NCI-H526 treated with DMSO at 0.1 percent for 48 hours (cell line): Measurements from ENCODE around the gene CDH4.

ENCODE experiments used
- DNase-seq: peaks from one replicate; lab custom pipeline; 2025; lab: John Stamatoyannopoulos, UW

The CDH4 gene

GRCh38 chr20:61656198-61656597 lies 404.1 kb downstream of the CDH4 start:
- no peak for DNase-seq

GRCh38 chr20:61657721-61658377 lies 405.8 kb downstream of the CDH4 start:
- DNase-seq = no peak

GRCh38 chr20:61658563-61658962 lies 406.5 kb downstream of the CDH4 start:
- DNase-seq = no peak

GRCh38 chr20:61659246-61659993 lies 407.4 kb downstream of the CDH4 start:
- no peak for DNase-seq

- DNase-seq = no peak
Observed at GRCh38 chr20:61659994-61660346, 407.9 kb downstream of the CDH4 start.

GRCh38 chr20:61660559-61660958 lies 408.5 kb downstream of the CDH4 start:
- DNase-seq = no peak

- no peak for DNase-seq
Observed at GRCh38 chr20:61661025-61661424, 409.0 kb downstream of the CDH4 start.

GRCh38 chr20:61661583-61661982 lies 409.5 kb downstream of the CDH4 start:
- no peak for DNase-seq

- DNase-seq = no peak
Observed at GRCh38 chr20:61662226-61662967, 410.3 kb downstream of the CDH4 start.

- DNase-seq = no peak
Observed at GRCh38 chr20:61662968-61663331, 410.9 kb downstream of the CDH4 start.

- DNase-seq = no peak
Observed at GRCh38 chr20:61663521-61664425, 411.7 kb downstream of the CDH4 start.

GRCh38 chr20:61664556-61665320 lies 412.7 kb downstream of the CDH4 start:
- no peak for DNase-seq

GRCh38 chr20:61665528-61666470 lies 413.7 kb downstream of the CDH4 start:
- no peak for DNase-seq

- no peak for DNase-seq
Observed at GRCh38 chr20:61666471-61666832, 414.4 kb downstream of the CDH4 start.

GRCh38 chr20:61667056-61667792 lies 415.2 kb downstream of the CDH4 start:
- no peak for DNase-seq

- no peak for DNase-seq
Observed at GRCh38 chr20:61668065-61668650, 416.1 kb downstream of the CDH4 start.

GRCh38 chr20:61668771-61669503 lies 416.9 kb downstream of the CDH4 start:
- no peak for DNase-seq

- DNase-seq = no peak
Observed at GRCh38 chr20:61670274-61670673, 418.2 kb downstream of the CDH4 start.
